GM12865 (cell line): ENCODE measurements around the gene ADAMTS17.
"Not testable (repeated sequence)": the region's sequence is repeated elsewhere in the genome, so short reads cannot be mapped to it uniquely, and the experiment has no call there.

Experiments used
- DNase-seq: peaks from one replicate; pipeline ENCODE4 v3.0.0; 2010; ENCODE audit warnings: low read depth
- H3K4me3 ChIP-seq: 2 replicates; pipeline ENCODE4 v1.5.1; 2011; ENCODE audit warnings: mild to moderate bottlenecking, low read depth, low read length, control low read depth
- TF ChIP-seq, protein P1 (sequence below): IDR thresholded peaks from 2 replicates; pipeline ENCODE4 v1.5.1; 2011; ENCODE audit warnings: low read length, control low read depth, low read depth, inconsistent platforms; ENCODE audit not compliant: insufficient read depth; ENCODE audit errors: missing control alignments

Gene ADAMTS17

DNA sequence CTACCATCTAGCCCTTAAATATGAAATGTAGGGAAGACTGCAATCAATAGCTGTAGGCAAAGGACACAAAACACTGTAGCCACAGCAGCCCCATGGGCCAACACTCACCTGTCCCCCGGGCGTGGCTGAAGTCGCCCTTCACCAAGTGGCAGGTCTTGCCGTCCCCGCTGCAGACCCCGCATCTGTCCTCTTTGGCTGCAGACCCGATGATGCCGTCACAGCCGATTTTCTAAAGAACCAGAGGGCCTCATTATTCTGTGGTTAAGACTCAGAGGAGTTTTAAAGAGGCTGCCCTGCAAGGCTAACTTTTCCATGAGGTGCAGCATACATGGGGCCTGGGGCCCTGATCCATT is 245.6 kb downstream of the ADAMTS17 start:
- TF ChIP-seq, protein P1, sequence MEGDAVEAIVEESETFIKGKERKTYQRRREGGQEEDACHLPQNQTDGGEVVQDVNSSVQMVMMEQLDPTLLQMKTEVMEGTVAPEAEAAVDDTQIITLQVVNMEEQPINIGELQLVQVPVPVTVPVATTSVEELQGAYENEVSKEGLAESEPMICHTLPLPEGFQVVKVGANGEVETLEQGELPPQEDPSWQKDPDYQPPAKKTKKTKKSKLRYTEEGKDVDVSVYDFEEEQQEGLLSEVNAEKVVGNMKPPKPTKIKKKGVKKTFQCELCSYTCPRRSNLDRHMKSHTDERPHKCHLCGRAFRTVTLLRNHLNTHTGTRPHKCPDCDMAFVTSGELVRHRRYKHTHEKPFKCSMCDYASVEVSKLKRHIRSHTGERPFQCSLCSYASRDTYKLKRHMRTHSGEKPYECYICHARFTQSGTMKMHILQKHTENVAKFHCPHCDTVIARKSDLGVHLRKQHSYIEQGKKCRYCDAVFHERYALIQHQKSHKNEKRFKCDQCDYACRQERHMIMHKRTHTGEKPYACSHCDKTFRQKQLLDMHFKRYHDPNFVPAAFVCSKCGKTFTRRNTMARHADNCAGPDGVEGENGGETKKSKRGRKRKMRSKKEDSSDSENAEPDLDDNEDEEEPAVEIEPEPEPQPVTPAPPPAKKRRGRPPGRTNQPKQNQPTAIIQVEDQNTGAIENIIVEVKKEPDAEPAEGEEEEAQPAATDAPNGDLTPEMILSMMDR = no peak
- no peak for DNase-seq
- H3K4me3 ChIP-seq = no peak overlapping the region

DNA sequence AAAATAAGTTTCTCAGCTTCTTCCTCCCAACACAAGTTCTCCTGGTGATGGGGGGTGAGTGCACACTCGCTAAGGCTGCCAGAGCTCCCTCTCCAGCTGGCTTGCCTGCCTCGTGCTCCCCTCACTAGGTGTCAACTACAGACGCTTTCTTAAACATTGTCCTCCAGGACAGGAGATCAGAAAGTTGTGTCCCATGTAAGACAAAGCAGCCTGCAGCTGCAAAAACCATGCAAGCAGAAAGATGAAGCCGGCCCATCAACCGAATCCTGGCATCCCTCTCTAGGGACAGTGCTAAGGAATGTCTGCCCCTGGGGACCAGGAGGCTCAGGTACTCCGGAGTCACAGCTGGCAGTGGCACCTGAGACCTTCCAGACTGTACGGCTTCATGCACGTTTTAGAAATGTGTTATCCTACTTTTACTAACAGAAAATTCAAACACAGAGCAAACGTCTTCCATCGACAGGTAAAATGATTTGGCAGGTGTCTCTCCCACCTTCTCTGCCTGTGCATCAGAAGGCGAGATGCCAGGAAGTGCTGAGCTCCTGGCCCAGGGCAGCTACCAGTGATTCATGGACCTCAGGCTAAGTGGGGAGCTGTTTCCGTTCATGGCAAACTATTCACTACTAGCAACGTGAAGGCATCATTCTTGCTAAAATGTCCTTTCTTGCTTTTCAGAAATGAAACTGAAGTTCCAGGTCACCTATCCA is 246.1 kb downstream of the ADAMTS17 start:
- no peak overlapping the region for H3K4me3 ChIP-seq
- TF ChIP-seq, protein P1 = no peak
- no peak for DNase-seq

DNA sequence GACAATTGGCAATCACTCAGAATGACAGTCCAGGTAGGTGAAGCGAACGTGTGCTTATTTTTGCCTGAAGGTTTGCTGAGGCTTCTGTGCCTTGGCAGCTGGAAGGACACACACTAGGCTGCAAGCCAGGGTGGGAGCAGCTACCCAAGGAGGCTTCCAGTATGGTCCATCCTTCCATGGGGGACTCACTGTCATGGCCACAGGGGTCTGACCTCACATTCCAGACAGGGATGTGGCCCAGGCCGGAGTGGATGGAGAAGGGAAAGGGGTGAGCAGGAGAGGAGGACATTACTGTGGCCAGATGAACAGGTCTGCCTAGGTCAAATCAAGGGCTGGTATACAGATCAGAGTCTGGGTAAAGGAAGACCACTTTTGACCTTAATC is 247.7 kb downstream of the ADAMTS17 start:
- TF ChIP-seq, protein P1 = no peak
- no peak overlapping the region for H3K4me3 ChIP-seq
- no peak for DNase-seq

DNA sequence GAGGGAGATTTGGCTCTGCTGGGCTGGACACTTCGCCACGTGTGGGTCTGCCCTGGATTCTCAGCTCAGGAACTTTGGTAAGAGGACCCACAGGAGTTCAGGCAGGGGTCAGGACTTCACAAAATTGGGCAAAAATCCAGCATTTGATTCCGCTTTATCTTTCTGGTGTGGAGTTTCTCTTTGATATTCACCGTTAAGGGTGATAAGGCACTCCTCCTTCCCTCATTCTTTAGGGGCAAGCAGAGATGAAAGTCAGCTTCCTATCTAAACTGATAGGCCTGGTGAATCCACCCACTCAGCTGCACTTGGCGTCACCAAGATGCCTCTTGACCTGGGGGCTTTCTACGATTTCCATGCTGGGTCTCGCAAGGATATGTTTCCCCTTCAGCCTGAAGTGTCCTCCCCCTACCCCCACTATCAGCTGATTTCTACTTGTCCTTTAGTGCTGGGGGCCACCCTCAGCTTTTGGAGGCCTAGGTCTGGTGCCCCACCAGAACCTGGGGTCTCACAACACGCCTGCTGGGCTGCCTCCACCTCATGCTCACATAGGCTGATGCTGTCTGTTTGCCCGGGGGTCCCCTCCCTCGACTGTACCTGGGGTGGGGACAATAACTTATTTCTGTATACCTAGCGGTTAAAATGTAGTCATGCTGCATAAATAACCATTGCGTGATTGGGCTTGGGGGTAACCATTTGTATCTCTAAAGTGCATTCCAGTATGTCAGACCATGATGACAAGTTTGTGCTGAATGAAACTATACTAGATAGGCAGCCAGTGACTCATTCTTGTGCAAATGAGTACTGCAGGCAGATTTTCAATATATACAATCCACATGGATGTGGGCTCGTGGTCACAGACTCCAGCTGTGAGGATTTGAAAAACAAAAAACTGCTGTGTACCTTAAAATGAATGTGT is 248.3 kb downstream of the ADAMTS17 start:
- no peak for DNase-seq
- H3K4me3 ChIP-seq = no peak overlapping the region
- TF ChIP-seq, protein P1 = no peak

DNA sequence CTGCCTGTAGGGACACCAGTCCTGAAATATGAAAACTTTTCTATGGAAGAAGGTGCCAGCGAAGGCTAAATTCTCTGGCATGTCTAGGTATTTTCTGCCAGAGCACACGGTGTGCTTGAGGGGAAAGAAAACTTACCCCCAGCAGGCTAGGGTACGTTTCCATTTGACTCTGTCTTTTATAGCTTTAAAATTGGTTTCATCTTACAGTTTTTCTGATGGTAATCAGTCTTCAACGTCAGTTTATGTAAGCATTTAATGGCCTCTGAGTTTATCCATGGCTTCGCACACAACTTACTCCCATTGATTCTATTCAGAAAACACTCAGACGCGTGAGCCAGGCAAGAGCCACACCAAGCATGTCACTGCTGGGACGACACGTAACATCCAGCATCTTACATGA is 249.7 kb downstream of the ADAMTS17 start:
- DNase-seq = no peak
- H3K4me3 ChIP-seq = no peak overlapping the region
- TF ChIP-seq, protein P1 = no peak

DNA sequence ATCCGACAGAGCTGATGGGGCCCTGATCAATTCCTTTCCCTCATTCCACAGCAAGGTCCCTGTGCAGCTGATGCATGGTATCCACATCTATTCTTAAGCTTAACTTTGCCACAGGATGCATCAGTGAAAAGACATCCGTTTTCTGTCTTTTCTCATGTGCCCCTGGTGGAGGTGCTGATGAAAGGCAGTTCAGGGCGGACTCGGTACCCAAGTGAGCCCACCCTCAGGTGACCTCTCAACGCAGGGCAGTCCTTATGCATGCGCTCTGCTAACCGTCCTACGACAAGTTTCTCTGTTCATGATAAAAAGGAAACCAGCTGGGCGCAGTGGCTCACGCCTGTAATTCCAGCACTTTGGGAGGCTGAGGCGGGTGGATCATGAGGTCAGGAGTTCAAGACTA is 251.4 kb downstream of the ADAMTS17 start:
- no peak for DNase-seq
- TF ChIP-seq, protein P1 = no peak
- no peak overlapping the region for H3K4me3 ChIP-seq

DNA sequence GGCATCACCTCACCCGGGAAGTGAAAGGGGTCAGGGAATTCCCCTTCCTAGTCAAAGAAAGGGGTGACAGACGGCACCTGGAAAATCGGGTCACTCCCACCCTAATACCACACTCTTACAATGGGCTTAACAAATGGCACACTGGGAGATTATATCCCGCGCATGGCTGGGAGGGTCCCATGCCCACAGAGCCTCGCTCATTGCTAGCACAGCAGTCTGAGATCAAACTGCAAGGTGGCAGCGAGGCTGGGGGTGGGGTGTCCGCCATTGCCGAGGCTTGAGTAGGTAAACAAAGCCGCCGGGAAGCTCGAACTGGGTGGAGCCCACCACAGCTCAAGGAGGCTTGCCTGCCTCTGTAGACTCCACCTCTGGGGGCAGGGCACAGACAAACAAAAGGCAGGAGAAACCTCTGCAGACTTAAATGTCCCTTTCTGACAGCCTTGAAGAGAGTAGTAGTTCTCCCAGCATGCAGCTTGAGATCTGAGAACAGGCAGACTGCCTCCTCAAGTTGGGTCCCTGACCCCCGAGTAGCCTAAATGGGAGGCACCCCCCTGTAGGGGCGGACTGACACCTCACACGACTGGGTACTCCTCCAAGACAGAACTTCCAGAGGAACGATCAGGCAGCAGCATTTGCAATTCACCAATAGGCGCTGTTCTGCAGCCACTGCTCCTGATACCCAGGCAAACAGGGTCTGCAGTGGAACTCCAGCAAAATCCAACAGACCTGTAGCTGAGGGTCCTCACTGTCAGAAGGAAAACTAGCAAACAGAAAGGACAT is 257.5 kb downstream of the ADAMTS17 start:
- DNase-seq, H3K4me3 ChIP-seq: not testable (repeated sequence)
